SH-SY5Y (cell line): ENCODE data around the gene HPGD.

ENCODE experiments used
- GATA2 ChIP-seq: IDR thresholded peaks from 2 replicates; pipeline ENCODE4 v1.6.1; 2011; ENCODE audit warnings: mild to moderate bottlenecking, low read depth, low read length
- GATA3 ChIP-seq: IDR thresholded peaks from 2 replicates; pipeline ENCODE4 v1.6.1; 2011; ENCODE audit warnings: low read depth, mild to moderate bottlenecking, low read length, moderate library complexity

The HPGD gene

DNA sequence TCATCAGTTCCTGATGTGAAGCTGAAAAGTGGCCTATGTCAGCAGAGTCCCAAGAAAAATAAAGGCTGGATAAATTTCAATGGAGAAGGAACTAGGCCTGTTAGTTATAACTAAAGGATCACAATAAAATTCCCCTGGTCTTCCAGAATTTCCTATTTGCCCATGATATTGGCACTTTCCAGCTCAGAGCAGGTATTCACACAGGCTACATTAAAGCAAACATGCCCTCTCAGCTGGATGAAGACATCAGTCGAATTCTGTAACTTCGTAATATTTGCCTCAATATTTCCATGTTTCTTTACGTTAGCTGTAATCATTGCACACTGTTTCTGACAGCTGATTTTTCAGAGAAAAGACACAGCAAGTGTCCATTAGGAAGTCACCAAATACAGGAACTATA is 9.5 kb downstream of the HPGD start:
- no peak for TF ChIP-seq GATA2
- no peak for TF ChIP-seq GATA3

DNA sequence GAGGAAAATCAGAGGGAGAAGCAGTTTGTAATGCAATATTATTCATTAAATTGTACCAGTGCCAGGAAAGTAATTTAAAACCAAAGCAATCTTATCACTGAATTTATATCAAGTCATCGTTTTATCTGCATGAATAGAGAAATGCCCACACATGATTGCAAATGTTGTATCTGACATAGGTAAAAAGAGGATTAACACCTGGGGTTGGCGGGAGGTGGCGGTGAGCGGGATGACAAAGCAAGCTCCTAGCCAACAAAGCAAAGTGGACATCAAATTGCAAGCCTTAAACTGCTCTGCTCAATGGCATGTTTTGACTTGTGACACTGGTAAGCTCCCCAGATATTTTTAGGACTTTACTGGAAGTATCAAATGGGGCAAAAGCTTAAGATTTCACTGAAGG is 16.4 kb downstream of the HPGD start:
- TF ChIP-seq GATA3 (no peak), GATA2 (no peak)

DNA sequence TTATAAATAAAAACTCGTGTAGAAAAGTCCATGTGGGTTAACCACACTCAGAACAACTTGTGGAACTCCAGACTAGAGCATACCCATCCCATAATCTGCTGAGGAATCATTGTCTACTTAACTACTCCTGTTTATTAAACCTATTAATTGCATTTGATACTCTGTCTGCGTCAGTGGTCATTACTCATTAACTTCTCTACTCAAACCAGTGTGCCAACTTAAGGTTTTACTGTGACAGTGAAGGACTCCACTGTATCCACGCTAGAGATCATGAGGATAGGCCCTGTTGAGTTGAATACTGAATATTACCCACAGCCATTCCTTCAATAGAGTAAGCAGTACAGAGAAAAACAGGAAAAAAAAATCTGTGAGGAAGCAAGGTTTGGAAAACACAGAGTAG is 17.3 kb downstream of the HPGD start:
- no peak for TF ChIP-seq GATA2
- no peak for TF ChIP-seq GATA3

DNA sequence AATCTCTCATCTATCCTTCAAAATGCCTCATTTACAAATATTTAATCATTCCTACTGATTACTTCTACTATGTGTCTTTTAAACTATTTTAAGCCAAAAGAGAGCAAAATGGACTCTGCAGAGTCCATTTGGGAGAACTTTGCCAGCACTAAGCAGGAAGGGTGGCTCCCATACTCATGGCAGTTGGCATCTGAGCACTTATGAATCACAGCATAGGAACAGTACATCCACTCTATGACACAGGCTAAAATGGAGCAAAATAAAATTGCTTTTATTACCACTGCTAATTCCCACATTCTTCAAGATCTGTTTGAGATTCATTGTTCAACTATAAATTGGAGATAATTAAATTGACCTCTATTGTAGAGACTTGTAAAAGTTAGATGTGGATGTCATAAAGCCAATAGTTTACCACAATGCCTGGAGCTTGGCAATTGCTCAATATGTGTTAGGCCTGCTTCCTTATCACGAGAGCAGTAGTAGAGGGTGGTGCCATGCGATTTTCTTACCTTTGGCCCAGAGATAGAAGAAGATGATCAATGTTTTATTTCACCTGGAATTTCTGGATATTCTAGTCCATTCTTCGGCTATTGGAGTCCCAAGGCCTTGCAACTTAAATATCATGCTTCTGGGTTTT is 19.1 kb downstream of the HPGD start:
- TF ChIP-seq GATA3, result no peak
- TF ChIP-seq GATA2, result no peak

DNA sequence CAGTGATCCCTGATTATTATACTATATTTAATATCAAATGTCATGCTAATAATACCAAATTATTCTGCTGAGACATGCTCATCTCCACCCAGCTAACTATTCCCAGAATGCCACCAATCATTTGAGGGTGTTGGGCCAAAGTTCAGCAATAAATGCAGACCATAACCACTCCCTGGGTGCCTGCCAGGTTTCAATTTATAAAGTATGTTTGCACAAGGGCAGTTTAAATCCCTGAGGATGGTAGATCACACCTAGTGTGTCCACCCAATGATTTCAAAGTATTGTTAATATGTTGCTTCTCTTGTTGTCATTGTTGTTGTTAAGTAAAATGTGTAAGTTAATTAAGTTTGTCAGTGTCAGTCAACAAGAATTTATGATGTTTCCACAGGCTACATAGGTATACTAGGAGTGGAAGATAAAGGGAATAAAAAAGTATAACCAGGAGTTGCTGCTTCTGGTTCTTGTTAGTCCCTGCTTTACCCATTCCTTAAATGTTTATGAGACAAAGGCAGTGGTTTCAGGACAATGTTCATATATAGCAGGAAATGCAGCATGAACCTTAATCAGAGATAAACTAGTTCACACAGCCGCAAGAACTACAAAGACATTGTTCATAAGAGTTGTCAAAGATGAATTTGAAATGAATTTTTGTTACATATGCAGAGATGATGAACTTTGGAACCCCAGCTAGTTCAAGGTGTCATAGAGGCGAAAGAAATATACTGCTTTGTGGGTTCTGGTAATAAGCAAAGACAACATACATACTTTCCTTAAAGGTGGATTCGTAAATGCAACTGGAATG is 25.5 kb downstream of the HPGD start:
- no peak for TF ChIP-seq GATA2
- no peak for TF ChIP-seq GATA3

DNA sequence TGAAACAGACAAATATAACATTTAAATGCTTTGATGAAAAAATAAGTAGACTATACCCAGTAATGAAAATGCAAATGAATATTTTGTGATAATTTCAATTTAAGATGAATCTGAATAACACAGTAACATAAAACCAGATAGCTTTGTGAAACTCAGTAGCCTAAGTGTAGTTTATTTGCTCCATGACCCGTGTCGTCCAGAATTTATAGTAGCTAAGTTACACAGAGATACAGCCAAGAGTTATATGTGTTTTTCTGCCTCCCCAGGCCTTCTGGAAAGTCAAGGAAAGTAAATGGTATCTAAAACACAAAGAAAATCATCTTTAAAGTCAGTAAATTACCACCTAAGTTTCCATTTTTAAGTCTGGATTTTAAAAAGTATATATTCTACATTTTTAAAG is 26.7 kb downstream of the HPGD start:
- no peak for TF ChIP-seq GATA3
- no peak for TF ChIP-seq GATA2

DNA sequence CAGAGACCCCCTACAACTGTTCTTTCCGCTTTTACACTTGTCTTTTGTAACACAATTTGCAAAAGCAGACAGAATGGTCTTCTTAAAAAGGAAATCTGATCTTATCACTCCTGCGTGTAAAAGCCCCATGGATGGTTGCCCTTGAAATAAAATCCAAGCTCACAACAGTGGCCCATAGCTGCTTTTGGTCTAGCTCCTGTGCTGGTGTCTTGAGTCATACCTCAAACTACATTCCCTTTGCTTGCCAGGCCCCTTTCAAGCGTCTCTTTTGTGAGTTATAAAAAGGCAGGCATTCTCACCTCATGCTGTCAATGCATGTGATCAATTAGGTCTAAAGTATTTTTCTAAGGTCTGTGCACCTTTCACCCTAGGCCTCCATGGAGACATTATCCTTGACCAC is 27.6 kb downstream of the HPGD start:
- TF ChIP-seq GATA3, result no peak
- TF ChIP-seq GATA2, result no peak

DNA sequence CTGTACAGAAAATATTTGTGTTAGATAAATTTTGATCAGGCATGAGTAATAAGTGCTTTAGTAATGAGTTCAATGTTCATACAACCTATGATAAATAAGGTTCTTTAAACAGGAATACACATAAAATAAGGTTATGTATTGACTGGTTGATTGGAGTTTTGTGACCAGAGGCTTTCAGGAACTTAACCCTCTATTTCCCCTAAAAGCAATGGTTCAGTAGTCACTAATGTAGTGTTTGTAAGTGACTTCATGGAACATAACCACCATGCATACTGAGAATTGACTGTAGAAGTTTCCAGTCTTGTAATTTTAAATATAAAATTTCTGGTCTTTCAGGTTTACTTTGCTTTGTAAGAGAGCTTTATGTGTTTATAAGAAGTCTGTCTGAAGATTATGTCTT is 28.1 kb downstream of the HPGD start:
- TF ChIP-seq GATA2 (no peak), GATA3 (no peak)

DNA sequence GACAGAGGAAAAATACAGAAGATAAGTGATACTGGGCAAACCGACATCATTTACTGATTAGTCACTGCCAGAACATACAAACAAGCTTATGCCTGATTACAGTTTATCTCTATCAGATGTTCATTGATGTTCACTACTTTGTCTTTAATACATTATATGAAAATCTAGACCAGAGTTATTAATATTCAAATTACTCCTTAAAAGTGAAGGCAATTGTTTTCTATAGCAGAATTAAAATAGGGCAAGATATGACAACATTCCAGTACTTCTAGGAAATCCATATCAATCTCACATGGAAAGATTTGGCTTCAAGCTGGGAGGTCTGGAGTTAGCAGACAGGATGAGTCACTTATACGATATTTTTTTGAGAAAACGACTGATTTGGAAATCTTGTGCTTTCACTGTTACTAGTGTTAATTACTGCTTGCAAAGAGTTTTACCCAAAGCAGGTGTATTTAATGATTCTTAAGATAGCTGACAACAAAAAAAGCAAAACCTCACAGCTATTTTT is 31.8 kb downstream of the HPGD start:
- TF ChIP-seq GATA3, result no peak
- TF ChIP-seq GATA2, result no peak

DNA sequence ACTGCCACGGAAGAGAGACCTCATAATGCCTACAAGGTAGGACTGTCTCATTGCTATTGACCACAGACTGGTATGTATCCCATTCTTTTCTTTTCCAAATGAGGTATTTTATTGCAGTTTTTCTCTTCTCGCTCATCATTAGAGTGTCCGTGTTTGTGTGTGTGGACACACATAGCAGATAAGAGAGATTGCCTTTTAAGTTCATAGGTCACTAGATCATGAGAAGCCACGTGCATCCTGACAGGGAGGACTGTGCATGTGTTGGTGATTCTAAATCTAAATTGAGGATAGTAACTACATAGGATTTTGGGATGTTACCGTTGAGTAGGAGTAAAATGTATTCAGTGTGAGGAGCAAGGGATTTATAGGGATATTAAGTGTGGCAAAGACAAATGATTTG is 37.3 kb downstream of the HPGD start:
- TF ChIP-seq GATA3 (no peak), GATA2 (no peak)

DNA sequence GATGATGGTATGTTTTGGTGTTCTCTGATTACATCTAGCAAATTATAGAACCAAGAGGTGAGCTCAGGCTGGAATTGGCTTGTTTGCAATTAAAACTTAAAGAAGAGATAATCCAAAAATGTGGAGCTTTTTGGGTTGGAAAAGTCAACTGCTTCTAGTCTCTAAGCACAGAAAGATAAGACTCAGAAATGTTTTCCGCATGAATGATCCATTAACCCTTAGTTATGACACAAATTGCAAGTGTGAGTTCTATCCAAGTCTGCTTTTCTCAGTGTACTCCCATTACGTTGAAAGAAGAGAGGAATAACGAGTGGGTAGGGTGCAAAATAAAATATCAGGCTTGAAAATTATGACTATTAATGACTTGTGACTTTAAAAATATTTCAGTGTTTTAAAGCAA is 38.5 kb downstream of the HPGD start:
- TF ChIP-seq GATA3, result no peak
- TF ChIP-seq GATA2, result no peak

DNA sequence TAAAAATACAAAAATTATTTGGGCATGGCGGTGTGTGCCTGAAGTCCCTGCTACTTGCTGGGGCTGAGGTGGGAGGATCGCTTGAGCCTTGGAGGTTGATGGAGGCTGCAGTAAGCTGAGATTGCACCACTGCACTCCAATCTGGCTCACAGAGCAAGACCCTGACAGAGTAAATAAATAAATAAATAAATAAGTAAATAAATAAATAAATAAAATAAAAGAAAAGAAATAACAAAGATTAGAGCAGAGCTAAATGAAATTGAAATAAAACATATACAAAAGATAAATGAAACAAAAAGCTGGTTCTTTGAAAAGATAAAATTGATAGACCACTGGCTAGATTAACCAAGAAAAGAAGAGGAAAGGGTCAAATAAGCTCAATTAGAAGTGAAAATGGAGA is 43.1 kb downstream of the HPGD start:
- no peak for TF ChIP-seq GATA2
- TF ChIP-seq GATA3, result no peak

DNA sequence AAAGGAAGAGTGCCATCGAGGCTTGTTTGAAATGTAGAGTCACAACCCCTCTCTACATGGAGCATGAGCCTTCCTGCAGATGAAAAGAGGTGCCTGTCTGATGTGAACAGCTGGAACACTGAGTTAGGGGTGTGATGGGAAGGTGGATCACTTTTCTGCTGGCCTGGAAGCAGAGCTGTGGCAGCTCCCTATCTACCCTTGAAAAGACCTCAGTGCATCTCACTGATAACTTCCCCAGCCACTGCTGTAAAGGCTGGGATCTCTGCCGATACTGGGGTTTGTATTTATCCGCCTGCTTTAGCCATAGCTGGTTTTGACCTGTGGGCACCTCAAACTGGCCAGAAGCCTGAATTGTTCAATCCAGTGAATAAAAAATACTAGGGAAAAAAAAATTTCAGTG is 46.8 kb downstream of the HPGD start:
- TF ChIP-seq GATA2 (no peak), GATA3 (no peak)

DNA sequence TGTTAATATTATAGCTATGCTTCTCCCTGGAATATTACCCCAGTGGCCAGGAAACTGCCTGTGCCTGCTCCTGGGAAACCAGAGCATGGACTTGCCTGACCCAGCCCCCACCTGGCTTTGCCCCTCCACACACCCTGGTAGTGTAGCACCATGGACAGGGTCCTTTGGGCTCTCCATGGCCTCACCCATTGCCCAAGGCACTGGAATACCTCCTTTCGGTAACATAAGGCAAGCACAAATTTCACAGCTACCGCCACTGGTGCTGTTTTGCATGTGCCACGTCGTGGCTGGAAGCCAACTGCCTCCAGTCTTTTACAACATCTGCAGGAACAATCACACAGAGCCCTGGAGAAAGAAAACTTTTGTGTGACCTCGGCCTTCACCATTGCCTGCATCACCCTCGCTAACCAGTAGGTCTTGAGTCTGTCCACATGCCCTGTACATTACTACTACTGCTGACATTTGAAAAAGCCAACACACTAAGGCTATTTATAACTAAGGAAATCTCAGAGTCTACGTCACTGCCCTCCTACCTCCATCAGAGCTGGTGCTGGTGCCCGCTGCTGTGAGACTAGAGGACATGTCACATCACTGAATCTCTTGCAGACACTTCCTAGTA is 47.7 kb downstream of the HPGD start:
- no peak for TF ChIP-seq GATA3
- TF ChIP-seq GATA2, result no peak

DNA sequence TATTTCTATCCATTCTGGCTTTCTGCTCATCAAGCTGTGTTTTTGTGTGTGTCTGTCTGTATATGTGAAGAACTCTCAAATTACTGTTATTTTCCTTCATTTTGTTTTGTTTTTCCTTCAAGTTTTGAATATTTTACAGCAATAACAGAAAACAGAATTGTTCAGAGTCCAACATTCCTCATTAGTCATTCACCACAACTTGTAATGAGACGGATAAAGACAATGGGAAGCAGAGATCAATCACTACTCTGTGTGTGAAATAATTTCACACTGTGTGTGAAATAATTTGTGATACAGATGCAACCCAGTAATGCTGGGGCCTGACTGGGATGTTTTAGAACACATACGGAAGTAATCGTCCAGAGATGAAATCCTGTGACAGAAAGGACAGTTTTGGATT is 55.2 kb downstream of the HPGD start:
- TF ChIP-seq GATA3 (no peak), GATA2 (no peak)

DNA sequence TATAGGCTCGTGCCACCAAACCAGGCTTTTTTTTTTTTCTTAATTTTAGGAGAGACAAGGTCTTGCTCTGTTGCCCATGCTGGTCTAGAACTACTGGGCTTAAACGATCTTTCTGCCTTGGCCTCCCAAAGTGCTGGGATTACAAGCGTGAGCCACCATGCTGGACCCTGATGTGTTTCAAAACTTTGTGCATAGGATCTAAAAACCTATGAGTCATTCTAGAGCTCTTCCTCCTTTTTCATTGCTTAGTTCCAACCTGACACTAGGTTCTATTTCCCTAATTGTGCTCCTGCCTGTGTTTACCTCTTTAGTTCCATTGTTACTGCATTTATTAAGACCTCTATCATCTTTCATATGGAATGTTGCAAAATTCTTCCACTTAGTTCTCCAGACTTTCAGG is 57.3 kb downstream of the HPGD start:
- TF ChIP-seq GATA3, result no peak
- no peak for TF ChIP-seq GATA2
